Erythroblast (primary cell): ENCODE data around the gene LBHD1.

Experiments
- GATA1 ChIP-seq: IDR thresholded peaks from 2 replicates; pipeline ENCODE4 v1.6.1; 2011; ENCODE audit warnings: low read depth, mild to moderate bottlenecking, control low read depth, low read length, moderate library complexity
- POLR2A ChIP-seq: IDR thresholded peaks from 2 replicates; pipeline ENCODE4 v1.6.1; 2011; ENCODE audit warnings: mild to moderate bottlenecking, low read length

- no peak for TF ChIP-seq POLR2A
- TF ChIP-seq GATA1: no peak
Measured at GRCh38 chr11:62676698-62677097, 4.6 kb upstream of the LBHD1 start.
